HK-2 (cell line): Measurements from ENCODE around the gene SALL1.

Source experiments
- DNase-seq: peaks from one replicate; pipeline ENCODE4 v3.0.0-alpha.2; 2018; ENCODE audit not compliant: unreplicated experiment

The SALL1 gene

DNA sequence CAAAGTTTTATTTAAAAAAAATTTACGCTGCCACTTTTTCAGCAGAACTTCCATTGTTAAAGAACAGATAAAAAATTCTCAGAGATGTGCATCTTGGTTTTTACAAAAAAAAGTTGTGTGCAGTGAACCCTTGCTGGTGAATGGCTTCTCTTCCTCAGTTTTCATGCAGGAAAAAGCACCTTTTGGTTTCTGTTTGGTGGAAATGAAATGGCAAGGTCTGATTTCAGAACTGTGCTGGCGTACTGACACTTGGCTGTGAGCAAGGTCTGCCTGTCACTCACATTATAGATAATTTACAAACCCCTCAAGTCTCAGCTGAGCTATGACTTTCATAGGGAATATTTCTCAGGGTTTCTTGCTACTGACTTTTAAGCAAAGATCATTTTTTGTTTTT, 5.7 kb upstream of the SALL1 start:
- DNase-seq: no peak

DNA sequence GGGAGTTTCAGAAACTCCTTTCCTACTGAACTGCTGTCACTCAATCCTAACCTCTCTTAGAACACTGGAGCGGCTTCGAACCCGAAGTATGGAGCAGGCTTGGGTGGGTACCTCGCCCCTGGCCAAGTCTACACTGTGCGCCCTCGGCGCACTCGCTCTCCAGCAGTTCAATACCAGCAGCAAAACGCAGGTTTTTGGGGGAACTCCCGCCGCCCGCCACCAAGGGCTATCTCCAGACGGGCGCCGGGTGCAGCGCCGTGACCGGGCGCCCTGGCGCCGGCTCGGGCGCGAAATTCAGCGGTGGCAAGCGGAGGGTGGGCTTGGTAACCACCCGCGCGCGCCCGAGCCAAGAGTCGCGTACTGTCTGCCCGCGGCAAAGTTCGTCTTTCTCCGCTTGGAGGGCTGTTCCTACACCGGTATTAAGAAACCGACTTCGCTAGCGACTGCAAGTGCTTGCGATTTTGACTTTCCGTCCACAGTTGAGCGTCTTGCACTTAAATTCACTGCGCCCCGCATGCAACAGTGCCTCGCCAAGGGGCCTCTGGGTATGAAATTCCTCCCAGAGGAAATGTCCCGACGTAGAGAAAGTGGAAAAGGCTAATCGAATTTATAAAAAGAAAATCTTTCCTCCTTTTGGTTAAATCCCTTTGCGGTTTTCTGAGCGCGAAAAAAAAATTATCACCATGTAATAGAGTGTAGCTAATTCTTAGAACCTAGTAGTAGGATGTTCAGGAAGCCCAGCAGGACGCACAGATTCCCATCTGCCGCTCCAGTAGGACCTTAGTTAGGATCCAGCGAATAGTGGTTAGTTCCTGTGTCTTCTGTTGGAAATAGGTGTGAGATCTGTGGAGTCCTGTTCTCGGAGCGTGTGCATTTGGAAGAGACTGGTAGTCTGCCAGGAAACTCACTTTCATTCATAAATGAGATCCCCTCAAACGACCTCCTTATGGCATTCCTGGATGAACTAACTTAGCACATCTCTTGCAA, 5.0 kb upstream of the SALL1 start:
- peak; percentile 42 for DNase-seq

DNA sequence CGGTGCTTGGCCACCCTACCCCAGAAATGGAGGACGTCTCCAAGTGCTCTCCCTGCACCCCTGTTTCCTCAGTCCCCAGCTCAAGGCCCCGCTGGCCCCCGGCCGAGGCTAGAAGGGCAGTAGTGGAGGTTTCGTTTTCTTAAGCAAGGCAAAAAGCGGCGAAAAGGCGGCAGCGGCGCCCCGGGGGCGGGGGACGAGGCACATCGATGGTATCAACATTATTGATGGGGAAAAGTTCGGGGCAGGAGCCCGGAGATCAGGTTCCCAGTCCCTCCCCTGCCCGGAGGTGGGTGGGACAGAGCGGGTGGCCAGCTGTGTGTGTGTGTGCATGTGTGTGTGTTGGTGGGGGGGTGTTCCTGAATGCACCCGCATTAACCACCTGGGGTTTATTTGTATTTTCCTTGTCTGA, 4.1 kb upstream of the SALL1 start:
- DNase-seq: peak; percentile 55

- DNase-seq: peak; percentile 59
These were observed 3.5 kb upstream of the SALL1 start for GRCh38 chr16:51154271-51155171.

- DNase-seq: peak; percentile 53
These were observed 2.5 kb upstream of the SALL1 start for GRCh38 chr16:51153577-51154031.

GRCh38 chr16:51152691-51153576, 1.9 kb upstream of the SALL1 start:
- DNase-seq: no peak

GRCh38 chr16:51151961-51152663, 1.0 kb upstream of the SALL1 start:
- peak; percentile 92 for DNase-seq

DNA sequence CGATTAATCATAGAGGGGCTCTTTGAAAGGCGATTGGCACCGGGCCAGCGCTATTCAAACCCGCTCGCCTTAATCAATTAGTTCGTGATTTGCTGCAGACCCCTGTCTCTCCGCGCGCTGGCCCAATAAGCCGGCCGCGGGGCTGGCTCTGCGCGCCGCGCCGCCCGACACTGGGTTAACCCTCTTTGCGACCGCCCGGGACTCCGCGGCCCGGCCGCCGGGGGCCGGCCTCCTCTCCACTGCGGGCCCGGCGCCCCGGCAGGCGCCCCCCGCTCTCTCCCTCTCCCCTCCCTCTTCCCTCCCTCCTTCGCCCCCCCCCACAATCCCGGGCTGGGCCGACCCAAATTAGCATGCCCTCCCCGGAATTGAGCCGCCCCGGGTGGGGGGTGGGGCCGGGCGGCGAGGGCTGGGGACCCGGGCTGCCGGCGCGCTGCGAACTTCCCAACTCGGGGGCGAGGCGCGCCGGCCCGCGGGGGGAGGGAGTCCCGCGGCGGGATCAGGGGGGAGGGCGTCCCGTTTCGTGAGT, 428 bp upstream of the SALL1 start:
- peak; percentile 82 for DNase-seq

DNA sequence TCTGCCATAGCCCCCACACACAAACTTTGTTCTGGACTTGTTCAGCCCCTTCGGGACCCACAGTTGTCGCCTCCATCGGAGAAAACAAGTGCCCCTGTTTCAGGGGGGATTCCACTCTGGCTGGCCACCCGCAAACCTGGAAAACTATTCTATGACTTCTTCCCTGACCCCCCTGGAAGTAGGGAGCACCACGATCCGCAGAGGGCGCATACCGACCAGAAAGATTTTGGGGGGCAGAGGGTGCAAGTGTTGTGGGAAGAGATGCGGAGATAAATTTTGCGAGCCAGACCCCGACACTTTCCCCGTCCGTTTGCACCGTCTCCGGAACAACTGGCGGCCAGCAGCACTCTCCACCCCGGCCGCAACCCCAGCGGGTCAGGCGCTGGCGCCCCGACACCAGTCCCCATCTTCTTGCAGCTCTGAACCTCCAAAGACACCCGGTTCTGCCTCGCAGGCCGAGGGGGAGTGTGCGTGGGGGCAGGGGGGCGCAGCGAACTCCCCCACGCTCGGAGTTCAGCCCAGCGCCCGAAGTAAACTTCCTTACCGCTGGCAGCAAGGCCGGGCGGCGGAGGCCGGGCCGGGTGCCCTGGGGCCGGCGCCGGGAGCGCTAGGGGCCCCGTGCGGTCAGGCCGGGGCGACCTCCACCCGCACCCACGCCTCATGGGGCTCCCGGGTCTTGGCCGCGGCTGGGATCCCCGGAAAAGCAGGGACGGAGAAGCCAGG, 744 bp downstream of the SALL1 start:
- DNase-seq: peak; percentile 56

DNA sequence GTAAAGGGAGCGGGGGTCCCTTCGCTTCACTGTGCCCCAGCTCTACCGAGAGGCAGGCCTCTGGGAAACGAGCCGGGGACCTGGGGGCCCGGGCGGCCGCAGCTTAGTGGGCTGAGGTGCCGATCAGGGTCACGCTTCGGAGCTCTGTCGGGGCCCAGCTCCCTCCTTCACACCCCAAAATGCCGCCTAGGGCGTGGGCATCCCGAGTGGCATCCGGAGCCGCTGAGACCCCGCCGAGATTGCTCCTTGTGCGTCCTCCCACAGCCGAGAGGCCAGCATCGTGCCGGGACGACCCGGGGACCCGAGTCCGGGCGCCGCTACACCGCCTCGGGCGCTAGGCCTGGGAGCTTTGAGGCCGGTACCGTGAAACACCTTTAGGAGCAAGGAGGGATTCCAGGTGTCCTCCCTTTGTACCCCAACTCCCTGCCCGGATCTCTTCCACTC, 1.3 kb downstream of the SALL1 start:
- DNase-seq: peak; percentile 52

DNA sequence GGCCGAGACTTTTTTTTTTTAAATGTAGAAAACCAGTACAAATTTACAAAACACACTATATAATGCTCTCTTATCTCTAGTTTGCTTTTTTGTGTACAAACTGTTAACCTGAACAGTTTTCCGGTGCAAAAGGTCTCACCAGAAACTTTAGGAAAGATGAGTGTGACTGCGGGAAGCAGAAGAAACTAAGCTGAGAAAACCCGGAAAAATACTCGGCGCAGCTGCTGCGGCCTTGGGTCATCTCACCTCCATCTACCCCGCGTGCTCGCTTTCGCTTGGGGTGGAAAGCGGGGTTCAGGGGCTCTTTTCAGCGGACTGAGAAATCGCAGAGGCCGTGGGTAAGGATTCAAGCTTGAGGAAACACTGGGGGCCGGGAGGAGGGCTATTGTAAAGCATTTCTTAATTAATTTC, 1.8 kb downstream of the SALL1 start:
- DNase-seq: peak; percentile 36

- no peak for DNase-seq
These were observed 2.3 kb downstream of the SALL1 start for GRCh38 chr16:51148678-51149228.

DNA sequence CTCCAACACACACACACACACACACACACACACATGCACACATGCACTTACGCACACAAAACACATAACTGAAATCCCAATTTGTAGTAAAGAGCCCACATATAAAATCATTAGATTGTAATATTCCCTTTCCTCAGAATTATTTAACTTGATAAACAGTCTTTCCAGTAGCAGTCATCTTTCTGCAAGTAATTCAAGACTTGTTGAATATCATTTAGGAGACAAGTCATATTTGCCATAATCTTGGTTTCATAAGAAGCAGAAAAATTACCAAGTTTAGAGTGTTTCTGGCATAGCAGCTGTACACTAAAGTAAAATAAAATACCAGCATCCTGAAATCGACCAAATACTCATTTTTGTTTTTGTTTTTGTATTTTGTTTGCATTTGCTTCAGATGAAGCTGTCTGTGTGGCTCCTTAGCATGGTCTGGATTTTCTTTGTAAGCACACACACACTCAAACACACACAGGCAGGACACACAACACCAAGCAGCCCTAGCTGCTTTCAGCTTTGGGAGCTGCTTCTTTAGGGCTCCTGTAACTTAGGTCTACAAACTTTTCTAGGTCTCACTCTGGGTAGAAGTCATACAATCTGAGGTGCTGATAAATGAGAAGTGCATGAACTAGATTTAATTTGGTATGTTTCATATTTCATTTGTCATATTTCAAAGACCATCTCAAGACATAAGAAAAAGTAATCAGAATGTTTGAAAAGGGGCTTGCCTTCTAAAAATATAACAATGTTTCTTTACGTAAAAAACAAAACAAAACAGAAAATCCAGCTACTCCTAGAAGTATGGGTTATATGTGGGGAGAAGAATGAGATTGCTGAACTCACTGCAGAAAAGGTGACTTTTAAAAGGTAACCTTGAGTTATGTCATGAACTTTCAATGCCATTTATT, 3.0 kb downstream of the SALL1 start:
- no peak for DNase-seq

DNA sequence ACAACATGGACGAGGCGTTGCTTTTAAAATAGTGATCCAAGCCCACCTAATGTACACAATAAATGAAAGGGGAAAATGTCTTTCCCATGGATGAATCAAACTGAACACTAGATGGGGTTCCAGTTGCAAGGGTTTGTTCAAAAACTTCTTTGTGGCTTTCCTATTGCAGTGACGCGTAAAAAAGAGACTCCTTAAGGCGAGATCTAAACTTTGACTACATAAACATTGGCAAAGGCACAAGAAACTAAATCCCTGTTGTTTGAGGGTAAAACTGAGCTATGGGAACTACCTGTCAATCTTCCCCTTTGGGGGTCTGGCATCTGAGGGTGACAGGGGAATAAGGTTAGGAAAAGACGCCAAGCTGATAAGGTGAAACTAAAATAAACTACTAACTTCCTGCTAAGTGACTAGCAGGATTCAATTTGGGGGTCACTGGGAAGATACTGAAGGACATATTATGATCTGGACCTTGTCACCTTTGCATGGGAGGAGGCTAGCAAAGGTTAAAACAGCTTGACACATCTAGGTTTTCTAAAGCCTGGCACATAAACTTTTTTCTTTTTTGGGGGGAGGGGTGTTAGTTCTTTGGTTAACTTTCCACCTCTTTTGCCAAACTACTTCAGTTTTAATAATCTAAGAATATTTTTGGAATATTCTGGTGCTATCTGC, 4.7 kb downstream of the SALL1 start:
- DNase-seq: no peak

DNA sequence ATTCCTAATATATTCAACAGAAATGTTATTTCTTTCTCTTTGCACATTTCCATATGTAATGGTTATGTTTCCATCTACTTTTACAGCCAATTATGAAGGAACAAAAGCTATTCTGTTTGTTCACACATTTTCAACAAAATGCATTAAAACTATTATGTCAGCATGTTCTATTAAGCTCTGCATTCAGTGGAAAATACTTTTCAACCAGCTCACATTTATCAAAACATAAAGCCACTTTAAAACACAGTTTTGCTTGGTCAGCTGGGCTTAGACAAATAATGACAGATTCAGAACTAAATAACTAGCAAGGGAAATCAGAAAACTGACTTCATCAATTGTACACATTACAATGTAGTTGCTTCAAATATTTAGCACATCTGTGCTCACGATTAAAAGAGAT, 6.9 kb downstream of the SALL1 start:
- DNase-seq: no peak

GRCh38 chr16:51143196-51143977, 7.7 kb downstream of the SALL1 start:
- DNase-seq: no peak

DNA sequence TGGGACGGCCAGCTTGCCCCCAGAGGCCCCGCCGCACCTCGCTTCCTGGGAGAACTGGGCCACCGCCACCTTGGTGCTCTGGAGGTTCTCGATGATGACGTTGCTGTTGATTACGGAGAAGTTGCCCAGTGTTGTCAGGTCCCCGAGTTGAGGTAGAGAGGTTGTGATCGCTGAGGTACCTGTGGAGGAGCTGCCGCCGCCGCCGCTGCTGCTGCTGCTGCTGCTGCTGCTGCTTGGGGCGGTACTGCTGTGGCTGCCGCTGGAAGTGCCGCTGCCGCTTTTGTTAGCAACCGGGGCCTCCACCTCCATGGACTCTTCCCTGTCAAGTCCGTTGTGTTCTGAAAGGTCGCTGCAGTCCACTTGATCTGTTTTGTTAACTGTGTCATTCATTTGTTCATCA, 9.5 kb downstream of the SALL1 start:
- DNase-seq: no peak
